ENCODE data around the gene FOXO6.
"Not testable (repeated sequence)": the region's sequence is repeated elsewhere in the genome, so short reads cannot be mapped to it uniquely, and the experiment has no call there.

FOXO6 gene

DNA sequence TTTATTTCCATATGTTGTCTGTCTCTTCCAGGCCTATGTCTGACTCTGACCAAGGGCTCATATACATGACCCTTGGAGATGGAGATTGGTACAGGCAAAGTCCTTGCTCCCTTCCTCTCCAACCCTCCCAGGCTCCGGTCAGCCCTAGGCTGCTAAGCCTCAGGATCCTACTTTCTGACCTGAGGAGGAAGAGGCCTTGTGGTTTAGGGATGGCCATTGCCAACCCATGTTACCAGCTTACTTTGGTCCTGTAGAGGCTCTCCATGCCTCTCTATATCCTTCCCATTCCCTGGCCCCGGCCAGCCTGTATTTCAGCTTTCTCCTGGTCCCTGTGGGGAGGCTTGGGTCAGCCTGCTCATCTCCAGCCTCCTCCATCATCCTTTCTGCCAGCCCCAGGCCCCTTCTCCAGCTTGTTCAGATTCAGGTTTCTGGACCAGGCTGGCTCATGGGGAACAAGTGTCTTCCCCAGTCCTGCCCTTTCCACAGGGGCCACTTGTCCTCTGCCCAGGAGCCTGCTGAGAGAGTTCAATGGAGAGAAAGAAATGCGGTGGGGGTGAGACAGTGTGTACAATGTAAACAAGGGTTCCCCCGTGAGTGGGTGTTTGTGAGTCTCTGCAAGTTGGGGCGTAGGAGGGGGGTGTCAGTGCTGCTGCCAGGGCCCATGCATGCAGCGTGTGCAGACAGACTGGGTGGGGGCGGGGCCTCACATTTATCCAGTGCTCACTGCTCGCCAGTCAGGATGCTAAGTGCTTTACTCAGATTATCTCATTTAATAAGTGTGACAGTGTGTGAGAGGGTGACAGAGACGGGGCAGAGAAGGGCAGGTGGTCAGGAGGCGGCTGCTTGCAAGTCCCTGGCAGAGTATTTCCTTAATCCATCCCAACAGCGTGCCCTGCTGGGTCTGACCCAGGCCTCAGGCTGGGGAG, 31.3 kb upstream of the FOXO6 start:
- DNase-seq: no peak

GRCh38 chr1:41330588-41331545, 30.4 kb upstream of the FOXO6 start:
- DNase-seq: no peak

GRCh38 chr1:41331546-41331917, 29.7 kb upstream of the FOXO6 start:
- DNase-seq: no peak

- DNase-seq: not testable (repeated sequence)
Measured at GRCh38 chr1:41332161-41332560, 29.1 kb upstream of the FOXO6 start.

- DNase-seq: no peak
Measured at GRCh38 chr1:41333146-41333784, 28.0 kb upstream of the FOXO6 start.

DNA sequence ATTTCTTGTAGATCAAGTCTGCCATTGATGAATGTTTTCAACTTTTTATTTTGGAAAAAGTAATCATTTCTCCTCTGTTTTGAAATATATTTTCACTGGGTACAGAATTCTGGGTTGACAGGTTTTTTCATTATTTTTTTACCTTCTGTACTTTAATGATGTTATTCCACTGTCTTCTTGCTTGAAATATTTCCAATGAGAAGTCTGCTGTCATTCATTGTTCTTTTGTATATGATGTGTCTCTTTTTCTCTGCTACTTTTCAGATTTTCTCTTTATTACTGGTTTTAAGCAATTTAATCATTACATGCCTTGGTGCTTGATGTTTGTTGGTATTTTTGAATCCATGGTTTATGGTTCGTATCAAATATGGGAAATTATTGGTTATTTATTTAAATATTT, 22.4 kb upstream of the FOXO6 start:
- no peak for DNase-seq

GRCh38 chr1:41340655-41341364, 20.4 kb upstream of the FOXO6 start:
- DNase-seq: no peak

GRCh38 chr1:41341365-41341683, 19.9 kb upstream of the FOXO6 start:
- no peak for DNase-seq

DNA sequence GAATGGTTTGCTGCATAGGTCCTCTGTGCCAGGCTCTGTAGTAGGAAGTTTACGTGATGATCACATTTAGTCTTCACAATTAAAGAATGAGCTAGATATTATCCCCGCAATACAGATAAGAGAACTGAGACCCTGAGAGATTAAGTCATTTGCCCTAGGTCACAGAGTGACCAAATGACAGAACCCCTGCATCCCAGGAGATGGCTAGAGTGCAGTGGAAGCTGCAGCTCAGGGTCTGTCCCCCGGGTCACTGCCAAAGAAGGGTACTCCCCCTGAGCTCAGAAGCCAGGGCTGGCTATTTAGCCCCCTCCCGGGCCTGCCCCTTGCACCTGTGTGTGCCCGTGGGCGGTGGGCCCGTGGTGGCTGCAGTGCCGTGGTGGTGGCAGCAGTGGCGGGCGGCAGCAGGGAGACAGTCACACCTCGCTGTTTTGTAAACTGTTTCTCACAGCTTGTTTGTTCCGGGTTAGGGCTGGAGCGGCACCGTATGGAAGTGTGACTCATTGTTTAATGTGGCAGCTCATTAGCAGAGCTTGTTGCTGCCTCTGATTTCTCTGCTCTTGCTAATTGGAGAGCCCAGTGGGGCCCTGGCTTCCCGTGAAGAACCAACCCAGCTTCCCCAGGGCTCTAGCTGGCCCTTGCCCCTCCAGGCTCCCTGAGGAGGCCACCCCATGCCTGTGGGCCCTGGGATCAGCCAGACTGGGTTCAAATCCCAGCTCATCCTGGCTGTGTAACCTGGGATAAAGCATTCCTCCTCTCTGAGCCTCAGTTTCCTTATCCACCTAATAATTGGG, 19.3 kb upstream of the FOXO6 start:
- no peak for DNase-seq

- DNase-seq: no peak
Measured at GRCh38 chr1:41342774-41343355, 18.4 kb upstream of the FOXO6 start.

- DNase-seq: no peak
Measured at GRCh38 chr1:41343790-41344699, 17.2 kb upstream of the FOXO6 start.

DNA sequence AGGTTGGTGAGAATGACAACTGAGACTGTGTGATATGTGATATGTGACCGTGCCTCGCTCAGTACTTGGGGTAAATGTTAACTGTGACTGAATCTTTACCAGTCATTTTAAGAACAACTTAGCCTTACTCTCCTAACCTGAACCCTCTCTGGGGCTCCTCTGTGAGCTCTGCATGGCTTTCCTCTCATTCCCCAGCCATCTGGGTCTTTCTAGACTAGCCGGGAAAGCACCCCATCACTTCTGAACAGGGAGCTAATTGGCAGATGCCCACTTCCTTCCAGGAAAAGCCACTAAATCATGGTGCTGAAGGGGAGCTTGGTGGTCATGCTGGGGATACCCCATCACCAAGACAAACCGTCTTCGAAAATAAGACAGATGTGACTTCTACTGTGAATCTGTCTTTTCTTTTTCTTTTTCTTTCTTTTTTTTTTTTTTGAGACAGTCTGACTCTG, 16.5 kb upstream of the FOXO6 start:
- no peak for DNase-seq

DNA sequence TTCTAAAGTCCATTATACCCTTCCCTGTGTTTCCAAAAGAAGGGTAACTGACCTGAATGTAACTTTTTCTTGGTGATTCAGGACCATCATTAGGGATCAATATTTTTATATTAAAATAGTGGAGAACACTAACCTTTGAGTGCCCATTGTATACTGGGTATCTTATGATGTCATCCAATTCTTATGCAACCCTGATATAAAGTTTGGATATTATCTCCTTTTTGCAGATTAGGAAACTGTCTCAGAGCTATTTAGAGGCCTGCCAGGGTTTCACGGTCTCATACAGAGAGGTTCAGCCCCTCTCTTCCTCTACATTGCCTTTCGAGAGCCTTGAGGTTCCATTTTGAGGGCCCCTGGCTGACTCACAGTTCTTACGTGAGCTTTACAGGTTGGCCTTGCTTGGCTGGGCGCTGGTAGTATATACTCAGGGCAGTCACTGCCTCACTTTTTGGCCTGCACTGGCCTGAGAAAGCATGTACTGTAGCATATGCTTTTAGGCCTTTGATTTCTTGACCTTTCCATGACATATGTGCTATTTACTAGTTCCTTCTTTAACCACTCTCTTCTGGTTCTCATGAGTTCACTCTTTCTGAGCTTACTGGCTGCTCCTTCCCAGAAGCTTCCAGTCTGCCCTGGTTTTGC, 15.7 kb upstream of the FOXO6 start:
- DNase-seq: no peak

DNA sequence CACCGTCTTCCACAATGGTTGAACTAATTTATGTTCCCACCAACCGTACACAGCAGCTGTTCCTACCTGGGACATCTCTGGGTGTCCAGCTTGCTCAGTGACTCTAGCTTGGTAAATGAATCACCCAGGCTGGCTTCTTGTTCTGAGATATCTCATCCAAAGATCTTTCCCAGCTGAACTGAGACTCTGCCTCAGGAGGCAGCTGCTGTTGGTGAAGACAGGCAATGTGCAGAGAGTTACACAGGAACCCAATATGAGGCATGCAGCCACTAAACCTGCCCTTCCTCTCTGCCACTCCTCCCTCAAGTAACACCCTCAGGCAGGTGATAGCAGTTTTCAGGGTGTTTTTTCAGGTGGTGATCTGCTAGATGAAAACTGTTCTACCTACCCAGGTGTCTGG, 14.0 kb upstream of the FOXO6 start:
- no peak for DNase-seq

- DNase-seq: no peak
Measured at GRCh38 chr1:41348394-41348793, 12.8 kb upstream of the FOXO6 start.

DNA sequence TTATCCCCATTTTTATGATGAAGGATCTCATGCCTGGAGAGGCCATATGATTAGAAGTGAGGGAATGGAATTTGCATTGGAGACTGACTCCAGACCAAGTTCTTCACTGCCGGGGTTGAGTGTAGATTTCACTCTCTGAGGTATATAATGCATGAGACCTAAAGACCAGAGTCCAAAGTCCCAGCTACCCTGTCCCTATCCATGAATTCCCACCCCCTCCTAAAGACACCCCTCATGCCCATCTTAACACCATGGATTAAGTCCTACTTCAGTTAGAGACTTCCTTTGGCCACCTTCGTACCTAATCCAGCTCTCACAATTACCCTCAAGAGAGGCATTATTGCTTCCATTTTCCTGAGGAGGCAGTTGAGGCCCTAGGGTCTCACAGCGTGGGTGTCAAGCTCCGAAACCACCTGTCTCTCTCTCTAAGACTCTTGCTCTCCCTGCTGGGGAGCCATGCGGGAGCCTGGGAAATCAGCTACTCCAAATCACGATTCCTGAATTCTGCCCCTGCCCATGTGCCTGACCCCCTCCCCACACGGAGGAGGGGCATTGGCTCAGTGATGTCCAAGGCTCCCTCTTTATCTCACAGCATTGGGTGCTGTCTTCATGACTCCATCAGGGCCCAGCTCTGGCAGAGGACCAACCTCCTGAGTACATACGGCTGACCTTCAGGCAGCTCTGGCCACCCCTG, 11.7 kb upstream of the FOXO6 start:
- DNase-seq: no peak

DNA sequence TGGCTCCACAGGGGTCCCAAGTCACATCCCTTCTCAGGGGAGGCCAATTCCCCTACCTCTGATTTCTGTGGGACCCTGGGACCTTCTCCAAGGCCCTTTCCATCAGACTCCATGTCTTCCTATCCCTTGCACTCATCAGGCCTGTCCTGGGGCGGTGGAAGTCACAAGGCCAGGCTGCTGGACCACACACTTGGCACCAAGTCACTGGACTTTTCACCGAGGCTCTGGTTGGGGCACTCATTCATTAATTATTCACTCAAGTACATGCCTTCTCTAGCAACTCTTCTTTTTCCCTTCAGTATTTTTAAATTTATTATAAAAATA, 11.2 kb upstream of the FOXO6 start:
- no peak for DNase-seq

GRCh38 chr1:41351262-41352151, 9.7 kb upstream of the FOXO6 start:
- DNase-seq: no peak
